Nephron (organoid): ENCODE data around the gene JPT2.

Experiments used
- H3K27ac Mint-ChIP-seq, 3 experiments: 2 replicates each; pipeline ENCODE4 v1.8.0; 2020; ENCODE audit warnings: mixed read lengths in 3 of 3, mild to moderate bottlenecking in 2 of 3, moderate library complexity in 1 of 3
- H3K27me3 Mint-ChIP-seq: 2 replicates; pipeline ENCODE4 v1.8.0; 2021; ENCODE audit warnings: low read depth, mild to moderate bottlenecking, moderate library complexity, mixed read lengths
- H3K36me3 Mint-ChIP-seq: 2 replicates; pipeline ENCODE4 v1.8.0; 2020; ENCODE audit warnings: low read depth, mixed read lengths
- H3K4me1 Mint-ChIP-seq: 2 replicates; pipeline ENCODE4 v1.8.0; 2020; ENCODE audit warnings: mixed read lengths
- H3K4me3 Mint-ChIP-seq, 3 experiments: 2 replicates each; pipeline ENCODE4 v1.8.0; 2020; ENCODE audit warnings: mild to moderate bottlenecking in 3 of 3, mixed read lengths in 3 of 3, moderate library complexity in 2 of 3
- H3K9me3 Mint-ChIP-seq: 2 replicates; pipeline ENCODE4 v1.8.0; 2020; ENCODE audit warnings: mixed read lengths
- CTCF ChIP-seq, 3 experiments: fragments of 200-600 bp; sonication (generic); IDR thresholded peaks; one replicate each; pipeline ENCODE4 v1.5.0; 2021; ENCODE audit warnings: antibody characterized with exemption in 3 of 3; ENCODE audit not compliant: unreplicated experiment in 3 of 3

The JPT2 gene

DNA sequence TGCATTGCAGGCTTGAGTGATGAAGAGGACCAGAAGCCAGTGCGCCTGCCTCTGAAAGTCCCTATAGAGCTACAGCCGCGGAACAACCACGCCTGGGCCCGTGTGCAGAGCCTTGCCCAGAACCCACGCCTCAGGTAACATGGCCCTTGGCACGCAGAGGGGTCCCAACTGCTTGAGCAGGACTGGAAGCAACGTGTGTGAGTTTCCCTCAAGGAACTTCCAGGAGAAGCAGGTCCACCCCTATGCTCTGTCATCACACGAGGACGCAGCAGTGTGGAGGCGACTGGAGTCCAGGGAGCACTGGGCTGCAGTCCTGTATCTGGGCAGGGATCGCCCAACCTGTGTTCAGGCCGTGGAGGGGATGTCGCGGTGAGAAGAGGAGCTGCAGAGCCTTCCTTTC, 25.1 kb upstream of the JPT2 start:
- H3K9me3 Mint-ChIP-seq: no peaks in the 10 kb centered on the region
- H3K4me3 Mint-ChIP-seq: no peak overlapping the region
- H3K27ac Mint-ChIP-seq: no peak overlapping the region
- peaks cover 4% of the 10 kb centered on the region for H3K27me3 Mint-ChIP-seq
- TF ChIP-seq CTCF (IDR thresholded peaks at IDR 0.05; ENCODE audit: unreplicated experiment in 3 of 3): no peak
- peaks cover 58% of the 10 kb centered on the region for H3K36me3 Mint-ChIP-seq
- H3K4me1 Mint-ChIP-seq: no peaks in the 10 kb centered on the region

- TF ChIP-seq CTCF (IDR thresholded peaks at IDR 0.05; ENCODE audit: unreplicated experiment in 3 of 3): no peak
- no peak overlapping the region for H3K27ac Mint-ChIP-seq
- H3K4me3 Mint-ChIP-seq: no peak overlapping the region
- peaks cover 4% of the 10 kb centered on the region for H3K27me3 Mint-ChIP-seq
- H3K4me1 Mint-ChIP-seq: no peaks in the 10 kb centered on the region
- peaks cover 56% of the 10 kb centered on the region for H3K36me3 Mint-ChIP-seq
- no peaks in the 10 kb centered on the region for H3K9me3 Mint-ChIP-seq
Measured at GRCh38 chr16:1654505-1655268, 23.4 kb upstream of the JPT2 start.

- Mint-ChIP-seq H3K4me3 (no peak overlapping the region), H3K4me1 (no peaks in the 10 kb centered on the region), H3K36me3 (peaks cover 54% of the 10 kb centered on the region), H3K27ac (no peak overlapping the region), H3K9me3 (no peaks in the 10 kb centered on the region), H3K27me3 (peaks cover 4% of the 10 kb centered on the region)
- TF ChIP-seq CTCF (IDR thresholded peaks at IDR 0.05; ENCODE audit: unreplicated experiment in 3 of 3): no peak
Measured at GRCh38 chr16:1655269-1655807, 22.7 kb upstream of the JPT2 start.

- Mint-ChIP-seq H3K9me3 (no peaks in the 10 kb centered on the region), H3K27me3 (no peaks in the 10 kb centered on the region), H3K4me3 (no peak overlapping the region), H3K27ac (no peak overlapping the region), H3K4me1 (no peaks in the 10 kb centered on the region), H3K36me3 (peaks cover 49% of the 10 kb centered on the region)
- TF ChIP-seq CTCF (IDR thresholded peaks at IDR 0.05; ENCODE audit: unreplicated experiment in 3 of 3): no peak
Measured at GRCh38 chr16:1655909-1656807, 21.9 kb upstream of the JPT2 start.

GRCh38 chr16:1656808-1657617, 21.1 kb upstream of the JPT2 start:
- Mint-ChIP-seq H3K4me1 (no peaks in the 10 kb centered on the region), H3K36me3 (peaks cover 45% of the 10 kb centered on the region), H3K9me3 (no peaks in the 10 kb centered on the region), H3K4me3 (no peak overlapping the region), H3K27me3 (no peaks in the 10 kb centered on the region), H3K27ac (no peak overlapping the region)
- TF ChIP-seq CTCF (IDR thresholded peaks at IDR 0.05; ENCODE audit: unreplicated experiment in 3 of 3): no peak
